ENCODE results near the gene C14orf180. TPM values are rescaled to one million over a fixed set of nuclear protein-coding genes. Genes with fewer than 3 reads are reported as not detected.

C14orf180 gene
- not detected in 5 replicates for total RNA-seq (2022; extraction: Qiagen RNA extraction)

DNA sequence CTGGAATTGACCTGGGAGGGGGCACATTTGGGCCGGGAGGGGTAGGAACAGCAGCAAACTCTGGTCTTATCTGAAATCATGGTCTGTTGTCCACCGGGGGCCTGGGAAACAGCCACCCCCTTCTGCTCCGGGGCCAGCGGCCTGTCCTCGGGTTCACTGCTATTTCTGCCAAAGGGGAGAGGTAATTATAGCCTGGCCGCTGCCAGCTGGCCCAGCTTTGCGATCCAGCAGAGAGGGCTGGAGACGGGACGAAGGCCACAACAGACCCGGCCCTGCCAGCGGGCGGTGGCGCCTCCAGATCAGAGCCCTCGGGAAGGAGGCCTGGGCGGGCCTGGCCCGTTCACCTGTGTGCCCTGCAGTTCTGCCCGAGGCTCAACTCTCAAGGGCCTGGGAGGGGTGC lies at the start of gene C14orf180:
TSS of gene C14orf180 (plus strand) at position 258 of the 400 bp plus-strand sequence. CDS start 6,667 bp downstream, outside the sequence.

DNA sequence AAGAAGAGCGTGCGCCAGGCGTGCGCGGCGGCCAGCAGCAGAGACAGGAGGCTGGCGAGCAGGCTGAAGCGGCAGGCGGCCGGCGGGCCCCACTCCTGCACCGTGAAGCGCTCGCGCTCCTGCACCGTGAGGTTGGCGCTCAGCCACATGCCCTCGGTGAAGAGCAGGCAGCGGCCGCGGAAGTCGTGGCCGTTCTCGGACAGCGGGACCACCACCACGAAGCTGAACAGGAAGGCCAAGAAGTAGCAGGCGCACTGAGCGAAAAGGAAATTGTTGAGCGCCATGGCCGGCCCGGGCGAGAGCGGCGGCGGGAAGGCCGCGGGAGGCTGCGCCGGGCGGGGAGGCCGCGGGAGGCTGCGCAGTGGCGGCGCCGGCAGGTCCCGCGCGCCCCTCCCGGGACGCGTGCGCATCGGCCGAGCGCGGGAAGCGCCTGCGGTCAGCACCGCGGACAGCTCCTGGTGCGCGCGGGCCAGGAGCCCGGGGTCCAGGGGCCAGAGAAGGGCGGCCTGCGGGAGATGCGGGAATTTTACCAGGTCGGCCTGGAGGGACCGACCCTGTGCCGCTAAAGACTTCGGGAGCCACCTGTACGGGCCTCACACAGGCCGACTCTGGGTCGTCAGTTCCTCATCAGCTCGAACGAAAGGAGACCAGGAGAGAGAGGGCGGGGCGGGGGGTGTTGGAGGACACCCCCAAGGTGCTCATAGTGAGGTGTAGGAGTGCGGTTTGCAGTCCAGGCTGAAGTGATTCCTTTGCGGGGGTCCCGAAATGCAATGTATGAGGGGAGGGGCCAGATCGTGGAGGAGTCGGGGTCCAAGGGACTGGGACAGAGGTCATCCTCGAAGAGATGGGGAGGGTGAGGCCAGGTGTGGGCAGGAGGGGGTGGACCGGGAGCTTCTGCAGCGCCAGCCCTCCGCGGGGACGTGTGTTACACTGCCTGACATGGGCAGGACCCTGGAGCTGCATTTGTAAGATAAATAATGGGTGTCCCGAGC lies 25.2 kb downstream of the C14orf180 start, which contains the start of gene TMEM179:
TSS of gene TMEM179 (minus strand) at position 315 of the 992 bp plus-strand sequence. CDS start at position 284, 31 bp downstream.

Other genes with a start within 250 kb of the C14orf180 start
- gene TMEM179, start 25.0 kb downstream of the C14orf180 start, total RNA-seq (2022; extraction: Qiagen RNA extraction), result 0.18 to 0.39 TPM (median 0.27 TPM) in 5 replicates
- 73.6 to 134 TPM (median 129 TPM) in 5 replicates for gene INF2, start 109.9 kb downstream of the C14orf180 start, total RNA-seq (2022; extraction: Qiagen RNA extraction)
- 6.2 to 8.0 TPM (median 6.4 TPM) in 5 replicates for gene ADSS1, start 144.5 kb downstream of the C14orf180 start, total RNA-seq (2022; extraction: Qiagen RNA extraction)
- gene SIVA1, start 173.4 kb downstream of the C14orf180 start, total RNA-seq (2022; extraction: Qiagen RNA extraction), result 118 to 223 TPM (median 201 TPM) in 5 replicates
- 82.5 to 118 TPM (median 104 TPM) in 5 replicates for gene AKT1, start 216.0 kb downstream of the C14orf180 start, total RNA-seq (2022; extraction: Qiagen RNA extraction)
- gene ZBTB42, start 221.3 kb downstream of the C14orf180 start, total RNA-seq (2022; extraction: Qiagen RNA extraction), result 2.3 to 3.3 TPM (median 3.1 TPM) in 5 replicates